Measurements from ENCODE around the gene ARPP21.

ARPP21 gene

GRCh38 chr3:35639254-35640186 is at the start of gene ARPP21:
Gene ARPP21 (plus strand): TSS chr3:35639525. CDS start chr3:35681752, 42,227 bp downstream.
- no peak for TF ChIP-seq CTCF (conservative IDR thresholded peaks at IDR 0.05; ENCODE audit: low read depth, low read length)
- H3K4me3 ChIP-seq (ENCODE audit: low read depth, low read length), result peak within 1 kb of the TSS; percentile 54
- no peak for DNase-seq (ENCODE audit: low read depth)

- no peak for TF ChIP-seq CTCF (conservative IDR thresholded peaks at IDR 0.05; ENCODE audit: low read depth, low read length)
- no peak overlapping the region for H3K4me3 ChIP-seq (ENCODE audit: low read depth, low read length)
- no peak for DNase-seq (ENCODE audit: low read depth)
Observed at GRCh38 chr3:35592589-35593295, 46.6 kb upstream of the ARPP21 start.

GRCh38 chr3:35594739-35595138 is 44.6 kb upstream of the ARPP21 start:
- no peak for TF ChIP-seq CTCF (conservative IDR thresholded peaks at IDR 0.05; ENCODE audit: low read depth, low read length)
- no peak for DNase-seq (ENCODE audit: low read depth)
- H3K4me3 ChIP-seq (ENCODE audit: low read depth, low read length), result no peak overlapping the region

- no peak overlapping the region for H3K4me3 ChIP-seq (ENCODE audit: low read depth, low read length)
- no peak for DNase-seq (ENCODE audit: low read depth)
- TF ChIP-seq CTCF (conservative IDR thresholded peaks at IDR 0.05; ENCODE audit: low read depth, low read length), result no peak
Observed at GRCh38 chr3:35596335-35596995, 42.9 kb upstream of the ARPP21 start.

- DNase-seq (ENCODE audit: low read depth), result no peak
- no peak overlapping the region for H3K4me3 ChIP-seq (ENCODE audit: low read depth, low read length)
- no peak for TF ChIP-seq CTCF (conservative IDR thresholded peaks at IDR 0.05; ENCODE audit: low read depth, low read length)
Observed at GRCh38 chr3:35597490-35597889, 41.8 kb upstream of the ARPP21 start.

- DNase-seq (ENCODE audit: low read depth), result no peak
Observed at GRCh38 chr3:35598804-35599203, 40.5 kb upstream of the ARPP21 start.

More at GRCh38 chr3:35598804-35599203, 40.5 kb upstream of the ARPP21 start:
- TF ChIP-seq CTCF (conservative IDR thresholded peaks at IDR 0.05; ENCODE audit: low read depth, low read length), result no peak
- H3K4me3 ChIP-seq (ENCODE audit: low read depth, low read length), result no peak overlapping the region

Measured in choroid plexus epithelial cell (primary cell).